ENCODE results near the gene CYP46A1.

The CYP46A1 gene

GRCh38 chr14:99725774-99726537 is 41.9 kb downstream of the CYP46A1 start:
- POLR2A ChIA-PET: no interaction called here
- H3K27ac ChIP-seq (ENCODE audit: extremely low read depth, low read depth, low read length): no peak overlapping the region
- H3K9me3 ChIP-seq (ENCODE audit: control insufficient read depth, insufficient read depth, low read depth, low read length): no peaks in the 10 kb centered on the region
- no peaks in the 10 kb centered on the region for H3K36me3 ChIP-seq (ENCODE audit: control insufficient read depth in 2 of 2, insufficient read depth in 1 of 2, low read length in 2 of 2)
- TF ChIP-seq, protein P1, sequence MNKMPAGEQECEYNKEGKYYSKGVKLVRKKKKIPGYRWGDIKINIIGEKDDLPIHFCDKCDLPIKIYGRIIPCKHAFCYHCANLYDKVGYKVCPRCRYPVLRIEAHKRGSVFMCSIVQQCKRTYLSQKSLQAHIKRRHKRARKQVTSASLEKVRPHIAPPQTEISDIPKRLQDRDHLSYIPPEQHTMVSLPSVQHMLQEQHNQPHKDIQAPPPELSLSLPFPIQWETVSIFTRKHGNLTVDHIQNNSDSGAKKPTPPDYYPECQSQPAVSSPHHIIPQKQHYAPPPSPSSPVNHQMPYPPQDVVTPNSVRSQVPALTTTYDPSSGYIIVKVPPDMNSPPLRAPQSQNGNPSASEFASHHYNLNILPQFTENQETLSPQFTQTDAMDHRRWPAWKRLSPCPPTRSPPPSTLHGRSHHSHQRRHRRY (tag by site-specific recombination; IDR thresholded peaks at IDR 0.05): no peak
- TF ChIP-seq ZNF449 (tag by site-specific recombination; IDR thresholded peaks at IDR 0.05) (no peak), ZIC2 (tag by site-specific recombination; IDR thresholded peaks at IDR 0.05) (peak; percentile 15; the same call in 1 of the 2 replicates), ZNF704 (tag by site-specific recombination; IDR thresholded peaks at IDR 0.05) (no peak)
- CTCF ChIA-PET: interaction anchor here (0.6 to 1.6 kb wide), 2 partner anchors 82 to 160 kb away, joined by 3 read pairs; no protein-coding TSS in a partner anchor
- no peaks in the 10 kb centered on the region for H3K4me1 ChIP-seq (ENCODE audit: control insufficient read depth, insufficient read depth, low read length)
- no peak overlapping the region for H3K4me3 ChIP-seq (ENCODE audit: low read depth, low read length)

DNA sequence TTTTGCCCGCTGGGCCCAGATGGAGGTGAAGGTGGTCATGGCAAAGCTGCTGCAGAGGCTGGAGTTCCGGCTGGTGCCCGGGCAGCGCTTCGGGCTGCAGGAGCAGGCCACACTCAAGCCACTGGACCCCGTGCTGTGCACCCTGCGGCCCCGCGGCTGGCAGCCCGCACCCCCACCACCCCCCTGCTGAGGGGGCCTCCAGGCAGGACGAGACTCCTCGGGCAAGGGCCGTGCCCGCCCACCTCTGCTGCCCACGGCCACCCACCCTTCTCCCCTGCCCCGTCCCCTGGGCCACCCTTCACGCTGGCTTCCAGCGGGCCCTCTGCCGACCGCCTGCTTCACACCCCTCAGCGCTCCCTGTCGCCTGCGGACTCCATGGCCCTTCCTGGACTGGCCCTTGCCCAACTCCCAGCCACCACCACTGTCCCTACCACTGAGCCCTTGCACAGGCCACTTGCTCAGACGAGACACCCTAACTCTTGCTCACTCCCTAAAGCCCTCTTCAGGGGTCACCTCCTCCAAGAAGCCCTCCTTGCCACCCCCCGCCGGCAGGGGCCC is 42.5 kb downstream of the CYP46A1 start:
- Histone ChIP-seq H3K36me3 (ENCODE audit: control insufficient read depth in 2 of 2, insufficient read depth in 1 of 2, low read length in 2 of 2) (no peaks in the 10 kb centered on the region), H3K4me3 (ENCODE audit: low read depth, low read length) (no peak overlapping the region), H3K4me1 (ENCODE audit: control insufficient read depth, insufficient read depth, low read length) (no peaks in the 10 kb centered on the region), H3K27ac (ENCODE audit: extremely low read depth, low read depth, low read length) (no peak overlapping the region), H3K9me3 (ENCODE audit: control insufficient read depth, insufficient read depth, low read depth, low read length) (no peaks in the 10 kb centered on the region)
- POLR2A ChIA-PET: no interaction called here
- no peak for TF ChIP-seq KLF16 (tag by site-specific recombination; IDR thresholded peaks at IDR 0.05)
- peak; percentile 44 for TF ChIP-seq EGR2 (tag by site-specific recombination; IDR thresholded peaks at IDR 0.05; ENCODE audit: low read depth)
- CTCF ChIA-PET: interaction anchor here (0.6 to 1.6 kb wide), 2 partner anchors 80 to 159 kb away, joined by 3 to 4 read pairs; no protein-coding TSS in a partner anchor

GRCh38 chr14:99727096-99727870 is 43.2 kb downstream of the CYP46A1 start:
- Histone ChIP-seq H3K9me3 (ENCODE audit: control insufficient read depth, insufficient read depth, low read depth, low read length) (no peaks in the 10 kb centered on the region), H3K27ac (ENCODE audit: extremely low read depth, low read depth, low read length) (no peak overlapping the region), H3K36me3 (ENCODE audit: control insufficient read depth in 2 of 2, insufficient read depth in 1 of 2, low read length in 2 of 2) (no peaks in the 10 kb centered on the region), H3K4me3 (ENCODE audit: low read depth, low read length) (no peak overlapping the region), H3K4me1 (ENCODE audit: control insufficient read depth, insufficient read depth, low read length) (no peaks in the 10 kb centered on the region)
- ChIA-PET POLR2A (no interaction called here), CTCF (interaction anchor here (0.6 kb wide), 4 partner anchors 9 to 271 kb away, joined by 3 to 4 read pairs (median 4); no protein-coding TSS in a partner anchor)
- TF ChIP-seq SALL2 (tag by site-specific recombination; IDR thresholded peaks at IDR 0.05; ENCODE audit: borderline replicate concordance) (no peak), ZFP69B (tag by site-specific recombination; IDR thresholded peaks at IDR 0.05) (no peak), PRDM1 (tag by site-specific recombination; IDR thresholded peaks at IDR 0.05) (no peak), SP3 (tag by site-specific recombination; IDR thresholded peaks at IDR 0.05) (no peak), ZNF677 (tag by site-specific recombination; IDR thresholded peaks at IDR 0.05) (no peak), INSM2 (tag by site-specific recombination; IDR thresholded peaks at IDR 0.05) (no peak), ZNF132 (tag by site-specific recombination; IDR thresholded peaks at IDR 0.05; ENCODE audit: borderline replicate concordance) (no peak), OSR2 (tag by site-specific recombination; IDR thresholded peaks at IDR 0.05) (no peak)
- TF ChIP-seq, protein P2, sequence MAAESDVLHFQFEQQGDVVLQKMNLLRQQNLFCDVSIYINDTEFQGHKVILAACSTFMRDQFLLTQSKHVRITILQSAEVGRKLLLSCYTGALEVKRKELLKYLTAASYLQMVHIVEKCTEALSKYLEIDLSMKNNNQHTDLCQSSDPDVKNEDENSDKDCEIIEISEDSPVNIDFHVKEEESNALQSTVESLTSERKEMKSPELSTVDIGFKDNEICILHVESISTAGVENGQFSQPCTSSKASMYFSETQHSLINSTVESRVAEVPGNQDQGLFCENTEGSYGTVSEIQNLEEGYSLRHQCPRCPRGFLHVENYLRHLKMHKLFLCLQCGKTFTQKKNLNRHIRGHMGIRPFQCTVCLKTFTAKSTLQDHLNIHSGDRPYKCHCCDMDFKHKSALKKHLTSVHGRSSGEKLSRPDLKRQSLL (tag by site-specific recombination; IDR thresholded peaks at IDR 0.05): no peak
- TF ChIP-seq, protein P3, sequence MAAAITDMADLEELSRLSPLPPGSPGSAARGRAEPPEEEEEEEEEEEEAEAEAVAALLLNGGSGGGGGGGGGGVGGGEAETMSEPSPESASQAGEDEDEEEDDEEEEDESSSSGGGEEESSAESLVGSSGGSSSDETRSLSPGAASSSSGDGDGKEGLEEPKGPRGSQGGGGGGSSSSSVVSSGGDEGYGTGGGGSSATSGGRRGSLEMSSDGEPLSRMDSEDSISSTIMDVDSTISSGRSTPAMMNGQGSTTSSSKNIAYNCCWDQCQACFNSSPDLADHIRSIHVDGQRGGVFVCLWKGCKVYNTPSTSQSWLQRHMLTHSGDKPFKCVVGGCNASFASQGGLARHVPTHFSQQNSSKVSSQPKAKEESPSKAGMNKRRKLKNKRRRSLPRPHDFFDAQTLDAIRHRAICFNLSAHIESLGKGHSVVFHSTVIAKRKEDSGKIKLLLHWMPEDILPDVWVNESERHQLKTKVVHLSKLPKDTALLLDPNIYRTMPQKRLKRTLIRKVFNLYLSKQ (tag by site-specific recombination; IDR thresholded peaks at IDR 0.05; ENCODE audit: borderline replicate concordance): no peak
- TF ChIP-seq, protein P4, sequence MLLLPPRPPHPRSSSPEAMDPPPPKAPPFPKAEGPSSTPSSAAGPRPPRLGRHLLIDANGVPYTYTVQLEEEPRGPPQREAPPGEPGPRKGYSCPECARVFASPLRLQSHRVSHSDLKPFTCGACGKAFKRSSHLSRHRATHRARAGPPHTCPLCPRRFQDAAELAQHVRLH (tag by site-specific recombination; IDR thresholded peaks at IDR 0.05): no peak
- TF ChIP-seq, protein P1 (tag by site-specific recombination; IDR thresholded peaks at IDR 0.05): no peak
